NB4 (cell line): ENCODE measurements around the gene GSTCD.
"Not testable (repeated sequence)": the region's sequence is repeated elsewhere in the genome, so short reads cannot be mapped to it uniquely, and the experiment has no call there.

Source experiments
- MYC ChIP-seq: IDR thresholded peaks from 2 replicates; pipeline ENCODE4 v1.6.1; 2011; ENCODE audit warnings: low read depth, low read length
- POLR2A ChIP-seq: IDR thresholded peaks from 2 replicates; pipeline ENCODE4 v1.6.1; 2011; ENCODE audit warnings: mild to moderate bottlenecking; ENCODE audit not compliant: insufficient read length; ENCODE audit errors: extremely low read depth
- TF ChIP-seq, protein P1 (sequence below): IDR thresholded peaks from one replicate; pipeline ENCODE4 v1.5.1; 2012; ENCODE audit warnings: low read depth, low read length
- TF ChIP-seq, protein P2 (sequence below): IDR thresholded peaks from 2 replicates; pipeline ENCODE4 v1.6.1; 2011; ENCODE audit warnings: low read depth, low read length

DNA sequence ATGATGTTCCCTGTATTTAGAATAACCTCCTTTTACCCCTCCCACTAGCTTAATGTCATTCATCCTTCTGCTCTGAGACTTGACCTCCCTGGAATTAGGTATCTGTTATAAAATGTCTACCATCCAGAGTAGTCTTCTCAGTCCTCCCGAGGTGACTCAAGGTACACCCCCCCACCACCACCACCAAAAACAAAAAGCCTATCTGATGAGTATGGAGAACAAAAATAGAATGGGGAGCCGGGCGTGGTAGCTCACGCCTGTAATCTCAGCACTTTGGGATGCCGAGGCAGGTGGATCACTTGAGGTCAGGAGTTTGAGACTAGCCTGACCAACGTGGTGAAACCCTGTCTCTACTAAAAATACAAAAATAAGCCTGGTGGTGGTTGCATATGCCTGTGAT lies 139.8 kb downstream of the GSTCD start:
- TF ChIP-seq, protein P1, sequence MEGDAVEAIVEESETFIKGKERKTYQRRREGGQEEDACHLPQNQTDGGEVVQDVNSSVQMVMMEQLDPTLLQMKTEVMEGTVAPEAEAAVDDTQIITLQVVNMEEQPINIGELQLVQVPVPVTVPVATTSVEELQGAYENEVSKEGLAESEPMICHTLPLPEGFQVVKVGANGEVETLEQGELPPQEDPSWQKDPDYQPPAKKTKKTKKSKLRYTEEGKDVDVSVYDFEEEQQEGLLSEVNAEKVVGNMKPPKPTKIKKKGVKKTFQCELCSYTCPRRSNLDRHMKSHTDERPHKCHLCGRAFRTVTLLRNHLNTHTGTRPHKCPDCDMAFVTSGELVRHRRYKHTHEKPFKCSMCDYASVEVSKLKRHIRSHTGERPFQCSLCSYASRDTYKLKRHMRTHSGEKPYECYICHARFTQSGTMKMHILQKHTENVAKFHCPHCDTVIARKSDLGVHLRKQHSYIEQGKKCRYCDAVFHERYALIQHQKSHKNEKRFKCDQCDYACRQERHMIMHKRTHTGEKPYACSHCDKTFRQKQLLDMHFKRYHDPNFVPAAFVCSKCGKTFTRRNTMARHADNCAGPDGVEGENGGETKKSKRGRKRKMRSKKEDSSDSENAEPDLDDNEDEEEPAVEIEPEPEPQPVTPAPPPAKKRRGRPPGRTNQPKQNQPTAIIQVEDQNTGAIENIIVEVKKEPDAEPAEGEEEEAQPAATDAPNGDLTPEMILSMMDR, result not testable (repeated sequence)
- TF ChIP-seq POLR2A, MYC: not testable (repeated sequence)
- TF ChIP-seq, protein P2, sequence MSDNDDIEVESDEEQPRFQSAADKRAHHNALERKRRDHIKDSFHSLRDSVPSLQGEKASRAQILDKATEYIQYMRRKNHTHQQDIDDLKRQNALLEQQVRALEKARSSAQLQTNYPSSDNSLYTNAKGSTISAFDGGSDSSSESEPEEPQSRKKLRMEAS, result not testable (repeated sequence)
